OCI-LY3 (cell line): ENCODE measurements around the gene ZKSCAN4.

ENCODE experiments used
- EZH2phosphoT487 ChIP-seq: fragments of 200-600 bp; shearing (Covaris generic); IDR thresholded peaks from 2 replicates; pipeline ENCODE4 v1.6.1; 2018; ENCODE audit warnings: antibody characterized with exemption, mixed run types, low read depth
- TF ChIP-seq, protein P1 (sequence below): fragments of 200-600, 300-600 bp; sonication (generic); IDR thresholded peaks from 2 replicates; pipeline ENCODE4 v1.5.1; 2014; ENCODE audit warnings: antibody characterized with exemption, low read length, low read depth

- TF ChIP-seq, protein P1, sequence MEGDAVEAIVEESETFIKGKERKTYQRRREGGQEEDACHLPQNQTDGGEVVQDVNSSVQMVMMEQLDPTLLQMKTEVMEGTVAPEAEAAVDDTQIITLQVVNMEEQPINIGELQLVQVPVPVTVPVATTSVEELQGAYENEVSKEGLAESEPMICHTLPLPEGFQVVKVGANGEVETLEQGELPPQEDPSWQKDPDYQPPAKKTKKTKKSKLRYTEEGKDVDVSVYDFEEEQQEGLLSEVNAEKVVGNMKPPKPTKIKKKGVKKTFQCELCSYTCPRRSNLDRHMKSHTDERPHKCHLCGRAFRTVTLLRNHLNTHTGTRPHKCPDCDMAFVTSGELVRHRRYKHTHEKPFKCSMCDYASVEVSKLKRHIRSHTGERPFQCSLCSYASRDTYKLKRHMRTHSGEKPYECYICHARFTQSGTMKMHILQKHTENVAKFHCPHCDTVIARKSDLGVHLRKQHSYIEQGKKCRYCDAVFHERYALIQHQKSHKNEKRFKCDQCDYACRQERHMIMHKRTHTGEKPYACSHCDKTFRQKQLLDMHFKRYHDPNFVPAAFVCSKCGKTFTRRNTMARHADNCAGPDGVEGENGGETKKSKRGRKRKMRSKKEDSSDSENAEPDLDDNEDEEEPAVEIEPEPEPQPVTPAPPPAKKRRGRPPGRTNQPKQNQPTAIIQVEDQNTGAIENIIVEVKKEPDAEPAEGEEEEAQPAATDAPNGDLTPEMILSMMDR, result no peak
- no peak for TF ChIP-seq EZH2phosphoT487
These were observed 15.1 kb upstream of the ZKSCAN4 start, which contains the start of gene ZSCAN26 for GRCh38 chr6:28266962-28267694.
